GM23338 (cell line): ENCODE measurements around the gene ALPL. TPM values are rescaled to one million over a fixed set of nuclear protein-coding genes. Genes with fewer than 3 reads are reported as not detected.

Experiments used
- ATAC-seq: fragments of 200-7000 bp; cut with Tn5 transposase; 3 replicates; pipeline ENCODE4 v1.9.1; 2020
- DNase-seq: peaks from one replicate; pipeline ENCODE4 v3.0.0-alpha.2; 2015; ENCODE audit warnings: low spot score
- H2AFZ ChIP-seq: fragments of 200-600 bp; sonication (generic); 2 replicates; pipeline ENCODE4 v1.8.0; 2016; ENCODE audit warnings: antibody characterized with exemption, mild to moderate bottlenecking, moderate library complexity
- H3F3A ChIP-seq: fragments of 200-600 bp; sonication (generic); replicated peaks from 2 replicates; pipeline ENCODE4 v1.8.0; 2017; ENCODE audit warnings: antibody characterized with exemption, mixed run types, low read depth
- H3K27ac ChIP-seq: fragments of 200-600 bp; sonication (generic); 2 replicates; pipeline ENCODE4 v1.6.1; 2016; ENCODE audit warnings: low read depth
- H3K27me3 ChIP-seq: fragments of 200-600 bp; sonication (generic); 2 replicates; pipeline ENCODE4 v1.8.0; 2016; ENCODE audit warnings: mild to moderate bottlenecking, mixed run types, moderate library complexity; ENCODE audit not compliant: insufficient read depth
- H3K36me3 ChIP-seq: fragments of 200-600 bp; sonication (generic); 2 replicates; pipeline ENCODE4 v1.8.0; 2016; ENCODE audit warnings: mild to moderate bottlenecking; ENCODE audit not compliant: insufficient read depth
- H3K4me1 ChIP-seq: fragments of 200-600 bp; sonication (generic); 2 replicates; pipeline ENCODE4 v1.8.0; 2016; ENCODE audit warnings: mild to moderate bottlenecking, moderate library complexity; ENCODE audit not compliant: insufficient read depth
- H3K4me2 ChIP-seq: fragments of 200-600 bp; sonication (generic); 2 replicates; pipeline ENCODE4 v1.7.1; 2017; ENCODE audit warnings: mixed run types
- H3K4me3 ChIP-seq: fragments of 200-600 bp; sonication (generic); 2 replicates; pipeline ENCODE4 v1.6.1; 2016; ENCODE audit warnings: mixed run types
- H3K79me2 ChIP-seq: fragments of 200-600 bp; sonication (generic); replicated peaks from 2 replicates; pipeline ENCODE4 v1.8.0; 2017; ENCODE audit warnings: mild to moderate bottlenecking; ENCODE audit not compliant: insufficient read depth
- H3K9me2 ChIP-seq: fragments of 200-600 bp; sonication (generic); 2 replicates; pipeline ENCODE4 v1.8.0; 2017; ENCODE audit not compliant: insufficient read depth
- H4K20me1 ChIP-seq: fragments of 200-600 bp; sonication (generic); replicated peaks from 2 replicates; pipeline ENCODE4 v1.8.0; 2017; ENCODE audit warnings: mild to moderate bottlenecking; ENCODE audit not compliant: insufficient read depth
- H3K27ac Mint-ChIP-seq: 2 replicates; pipeline ENCODE4 v1.8.0; 2020; ENCODE audit warnings: inconsistent platforms, mild to moderate bottlenecking, moderate library complexity, mixed read lengths
- H3K27me3 Mint-ChIP-seq: 3 replicates; pipeline ENCODE4 v1.8.0; 2022; ENCODE audit warnings: low read depth, mild to moderate bottlenecking, moderate library complexity, mixed read lengths, inconsistent platforms; ENCODE audit not compliant: insufficient read depth, poor library complexity
- H3K36me3 Mint-ChIP-seq: 3 replicates; pipeline ENCODE4 v1.8.0; 2021; ENCODE audit warnings: low read depth, mild to moderate bottlenecking, inconsistent platforms, moderate library complexity, mixed read lengths
- H3K4me1 Mint-ChIP-seq: 3 replicates; pipeline ENCODE4 v1.8.0; 2020; ENCODE audit warnings: mild to moderate bottlenecking, inconsistent platforms, mixed read lengths
- H3K4me3 Mint-ChIP-seq: 3 replicates; pipeline ENCODE4 v1.8.0; 2021; ENCODE audit warnings: moderate library complexity, mild to moderate bottlenecking, inconsistent platforms, mixed read lengths
- H3K9me3 Mint-ChIP-seq: 3 replicates; pipeline ENCODE4 v1.8.0; 2020; ENCODE audit warnings: moderate library complexity, mild to moderate bottlenecking, inconsistent platforms, mixed read lengths
- CREB1 ChIP-seq: fragments of 250-450 bp; sonication (Bioruptor Pico); IDR thresholded peaks from 2 replicates; pipeline ENCODE4 v1.5.0; 2020; ENCODE audit warnings: low read depth, mild to moderate bottlenecking, moderate library complexity
- EZH2 ChIP-seq: fragments of 200-600 bp; sonication (generic); IDR thresholded peaks from one replicate; pipeline ENCODE4 v1.8.0; 2017; ENCODE audit warnings: antibody characterized with exemption, mild to moderate bottlenecking, low read depth; ENCODE audit not compliant: unreplicated experiment
- EZH2phosphoT487 ChIP-seq: fragments of 200-600 bp; sonication (generic); IDR thresholded peaks from one replicate; pipeline ENCODE4 v1.8.1; 2018; ENCODE audit warnings: antibody characterized with exemption; ENCODE audit not compliant: unreplicated experiment
- JUNB ChIP-seq: IDR thresholded peaks from one replicate; pipeline ENCODE4 v1.6.1; 2016; ENCODE audit warnings: antibody characterized with exemption; ENCODE audit not compliant: unreplicated experiment
- POLR2AphosphoS5 ChIP-seq: IDR thresholded peaks from 2 replicates; pipeline ENCODE4 v1.6.1; 2016; ENCODE audit warnings: antibody characterized with exemption, low read depth
- REST ChIP-seq: IDR thresholded peaks from one replicate; pipeline ENCODE4 v1.6.1; 2018; ENCODE audit warnings: antibody characterized with exemption; ENCODE audit not compliant: unreplicated experiment
- STAT1 ChIP-seq: IDR thresholded peaks from one replicate; pipeline ENCODE4 v1.6.1; 2016; ENCODE audit warnings: antibody characterized with exemption; ENCODE audit not compliant: unreplicated experiment
- ZNF114 ChIP-seq: fragments of 250-450 bp; sonication (Bioruptor Pico); IDR thresholded peaks from 2 replicates; pipeline ENCODE4 v1.5.0; 2020; ENCODE audit warnings: mild to moderate bottlenecking, moderate library complexity
- polyA plus RNA-seq: library from polyadenylated mRNA; unstranded; fragments of >200 nt; fragmentation: Nextera tagmentation; extraction: Ambion mirVana; gene quantifications from 2 replicates; pipeline ENCODE4 v1.2.1, GENCODE V29; 2016
- total RNA-seq: library from RNA; depleted of rRNA; stranded (reverse); fragments of >200 nt; shearing (Covaris generic); gene quantifications from 2 replicates; pipeline ENCODE4 v1.2.3, GENCODE V29; 2014
- TF ChIP-seq, protein P1 (sequence below), 2 experiments: fragments of 200-600 bp in 1 of 2; sonication (generic) in 1 of 2; conservative IDR thresholded peaks; 2 replicates each; pipeline versions ENCODE4 v1.5.1 to v1.6.1; 2016 to 2017; ENCODE audit warnings: antibody characterized with exemption in 2 of 2, low read depth in 2 of 2, mild to moderate bottlenecking in 2 of 2, moderate library complexity in 1 of 2

The ALPL gene
- total and polyA plus RNA-seq, 2 experiments from 2014 or later, result 116 to 187 TPM

- TF ChIP-seq, protein P1, sequence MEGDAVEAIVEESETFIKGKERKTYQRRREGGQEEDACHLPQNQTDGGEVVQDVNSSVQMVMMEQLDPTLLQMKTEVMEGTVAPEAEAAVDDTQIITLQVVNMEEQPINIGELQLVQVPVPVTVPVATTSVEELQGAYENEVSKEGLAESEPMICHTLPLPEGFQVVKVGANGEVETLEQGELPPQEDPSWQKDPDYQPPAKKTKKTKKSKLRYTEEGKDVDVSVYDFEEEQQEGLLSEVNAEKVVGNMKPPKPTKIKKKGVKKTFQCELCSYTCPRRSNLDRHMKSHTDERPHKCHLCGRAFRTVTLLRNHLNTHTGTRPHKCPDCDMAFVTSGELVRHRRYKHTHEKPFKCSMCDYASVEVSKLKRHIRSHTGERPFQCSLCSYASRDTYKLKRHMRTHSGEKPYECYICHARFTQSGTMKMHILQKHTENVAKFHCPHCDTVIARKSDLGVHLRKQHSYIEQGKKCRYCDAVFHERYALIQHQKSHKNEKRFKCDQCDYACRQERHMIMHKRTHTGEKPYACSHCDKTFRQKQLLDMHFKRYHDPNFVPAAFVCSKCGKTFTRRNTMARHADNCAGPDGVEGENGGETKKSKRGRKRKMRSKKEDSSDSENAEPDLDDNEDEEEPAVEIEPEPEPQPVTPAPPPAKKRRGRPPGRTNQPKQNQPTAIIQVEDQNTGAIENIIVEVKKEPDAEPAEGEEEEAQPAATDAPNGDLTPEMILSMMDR (conservative IDR thresholded peaks at IDR 0.05; ENCODE audit: low read depth in 2 of 2), result no peak
- TF ChIP-seq JUNB (no peak), STAT1 (no peak), ZNF114 (CRISPR knock-in tag) (no peak), EZH2 (no peak), POLR2AphosphoS5 (no peak), CREB1 (CRISPR knock-in tag) (no peak), EZH2phosphoT487 (no peak), REST (no peak)
- H3K27ac ChIP-seq, result peak overlapping the region; percentile 78
- no peak overlapping the region for H3K4me3 ChIP-seq
- peaks cover 32% of the 10 kb centered on the region for H3K4me1 ChIP-seq
- ATAC-seq (no peak; the same call in 1 of the 3 replicates), DNase-seq (peak; percentile 52)
- H2AFZ ChIP-seq, result no peak overlapping the region
- peaks cover 26% of the 10 kb centered on the region for H4K20me1 ChIP-seq
- no peaks in the 10 kb centered on the region for H3K27me3 ChIP-seq
- H3K4me2 ChIP-seq, result peak overlapping the region; percentile 65
- H3K9me2 ChIP-seq, result no peaks in the 10 kb centered on the region
- Mint-ChIP-seq H3K4me1 (peaks cover 53% of the 10 kb centered on the region), H3K27me3 (peaks cover 6% of the 10 kb centered on the region), H3K4me3 (no peak overlapping the region), H3K27ac (peak overlapping the region; percentile 49), H3K9me3 (no peaks in the 10 kb centered on the region), H3K36me3 (no peaks in the 10 kb centered on the region)
- H3F3A ChIP-seq, result peaks cover 3% of the 10 kb centered on the region
- H3K36me3 ChIP-seq, result no peaks in the 10 kb centered on the region
- peaks cover 60% of the 10 kb centered on the region for H3K79me2 ChIP-seq
These were observed 28.9 kb downstream of the ALPL start for GRCh38 chr1:21537932-21538630.

DNA sequence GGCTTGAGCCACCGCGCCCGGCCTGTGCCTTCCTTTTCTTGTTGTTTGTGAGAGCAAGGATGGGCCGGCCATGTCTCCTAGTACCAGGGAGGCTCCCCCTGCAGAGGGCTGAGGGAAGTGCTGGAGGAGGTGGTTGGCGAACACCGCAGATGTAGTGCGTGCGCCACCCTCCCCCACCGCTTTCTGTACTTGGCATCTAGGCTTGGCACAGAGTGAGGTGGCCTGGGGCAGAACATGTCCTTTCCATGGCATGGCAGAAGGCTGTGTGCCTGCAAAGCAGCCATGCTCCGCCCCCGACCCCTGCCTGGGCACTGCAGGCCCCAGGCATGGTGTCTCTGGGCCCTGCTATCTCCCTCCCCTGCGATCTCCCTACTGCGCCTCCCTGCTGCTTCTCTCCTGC lies 30.7 kb downstream of the ALPL start:
- ATAC-seq (peak; percentile 85), DNase-seq (peak; percentile 87)
- Histone ChIP-seq H3K79me2 (peaks cover 52% of the 10 kb centered on the region), H4K20me1 (peaks cover 26% of the 10 kb centered on the region), H3F3A (peaks cover 3% of the 10 kb centered on the region), H3K4me2 (no peak overlapping the region), H3K27ac (no peak overlapping the region), H3K27me3 (no peaks in the 10 kb centered on the region), H3K36me3 (no peaks in the 10 kb centered on the region), H3K4me3 (no peak overlapping the region), H3K4me1 (peaks cover 27% of the 10 kb centered on the region), H2AFZ (no peak overlapping the region), H3K9me2 (no peaks in the 10 kb centered on the region)
- H3K27ac Mint-ChIP-seq, result no peak overlapping the region
- TF ChIP-seq, protein P1 (conservative IDR thresholded peaks at IDR 0.05; ENCODE audit: low read depth in 2 of 2), result peak; percentile 58 to 68
- no peak for TF ChIP-seq REST
- no peaks in the 10 kb centered on the region for H3K36me3 Mint-ChIP-seq
- H3K9me3 Mint-ChIP-seq, result no peaks in the 10 kb centered on the region
- H3K27me3 Mint-ChIP-seq, result peaks cover 6% of the 10 kb centered on the region
- H3K4me3 Mint-ChIP-seq, result no peak overlapping the region
- peaks cover 43% of the 10 kb centered on the region for H3K4me1 Mint-ChIP-seq
